Gastrocnemius medialis (tissue), 4 donors: ENCODE measurements around the gene SUCLG2.

Experiments used
- POLR2A ChIP-seq, 2 donors: fragments of 450-650 bp; IDR thresholded peaks; one replicate each; pipeline ENCODE4 v1.6.1; 2017; ENCODE audit warnings: antibody characterized with exemption in 2 of 2, mild to moderate bottlenecking in 2 of 2, moderate library complexity in 2 of 2
- TF ChIP-seq, protein P1 (sequence below), 5 experiments: fragments of 450-650 bp in 3 of 5; fragments of 200-600 bp in 2 of 5; sonication (generic) in 2 of 5; IDR thresholded peaks in 4 of 5; conservative IDR thresholded peaks in 1 of 5; 1 replicate in 4 of 5; 2 replicates in 1 of 5; pipeline ENCODE4 v1.5.1; 2016 to 2019; ENCODE audit warnings: antibody characterized with exemption in 5 of 5, mild to moderate bottlenecking in 3 of 5, moderate library complexity in 3 of 5

- no peak for TF ChIP-seq POLR2A (IDR thresholded peaks at IDR 0.05)
- TF ChIP-seq, protein P1, sequence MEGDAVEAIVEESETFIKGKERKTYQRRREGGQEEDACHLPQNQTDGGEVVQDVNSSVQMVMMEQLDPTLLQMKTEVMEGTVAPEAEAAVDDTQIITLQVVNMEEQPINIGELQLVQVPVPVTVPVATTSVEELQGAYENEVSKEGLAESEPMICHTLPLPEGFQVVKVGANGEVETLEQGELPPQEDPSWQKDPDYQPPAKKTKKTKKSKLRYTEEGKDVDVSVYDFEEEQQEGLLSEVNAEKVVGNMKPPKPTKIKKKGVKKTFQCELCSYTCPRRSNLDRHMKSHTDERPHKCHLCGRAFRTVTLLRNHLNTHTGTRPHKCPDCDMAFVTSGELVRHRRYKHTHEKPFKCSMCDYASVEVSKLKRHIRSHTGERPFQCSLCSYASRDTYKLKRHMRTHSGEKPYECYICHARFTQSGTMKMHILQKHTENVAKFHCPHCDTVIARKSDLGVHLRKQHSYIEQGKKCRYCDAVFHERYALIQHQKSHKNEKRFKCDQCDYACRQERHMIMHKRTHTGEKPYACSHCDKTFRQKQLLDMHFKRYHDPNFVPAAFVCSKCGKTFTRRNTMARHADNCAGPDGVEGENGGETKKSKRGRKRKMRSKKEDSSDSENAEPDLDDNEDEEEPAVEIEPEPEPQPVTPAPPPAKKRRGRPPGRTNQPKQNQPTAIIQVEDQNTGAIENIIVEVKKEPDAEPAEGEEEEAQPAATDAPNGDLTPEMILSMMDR (IDR thresholded peaks at IDR 0.05 in 4 of 5, conservative IDR thresholded peaks at IDR 0.05 in 1 of 5), result no peak
Measured at GRCh38 chr3:67540198-67540894, 114.1 kb downstream of the SUCLG2 start.
